Endothelial cell of umbilical vein (primary cell): Measurements from ENCODE around the gene PLPPR3.
A peak's percentile ranks its signal among the peaks of the same experiment; 100 is the strongest.

Experiments used
- CTCF ChIP-seq, 2 donors: IDR thresholded peaks; 1 replicate in 1 of 2; 2 replicates in 1 of 2; pipeline ENCODE4 v1.5.1; 2011; ENCODE audit warnings: low read length in 2 of 2, mild to moderate bottlenecking in 2 of 2, moderate library complexity in 2 of 2, control low read depth in 1 of 2, inconsistent platforms in 1 of 2, low read depth in 1 of 2; ENCODE audit not compliant: insufficient read depth in 1 of 2; ENCODE audit errors: extremely low read depth in 1 of 2
- EZH2 ChIP-seq: IDR thresholded peaks from 2 replicates; pipeline ENCODE4 v1.6.1; 2012; ENCODE audit warnings: borderline replicate concordance, low read depth, mild to moderate bottlenecking, moderate library complexity, low read length, inconsistent platforms; ENCODE audit not compliant: severe bottlenecking
- FOS ChIP-seq: IDR thresholded peaks from 2 replicates; pipeline ENCODE4 v1.6.1; 2011; ENCODE audit warnings: mild to moderate bottlenecking, low read length, moderate library complexity, borderline replicate concordance; ENCODE audit not compliant: insufficient read depth
- JUN ChIP-seq: IDR thresholded peaks from 2 replicates; pipeline ENCODE4 v1.6.1; 2011; ENCODE audit warnings: borderline replicate concordance, low read depth; ENCODE audit not compliant: insufficient read length, insufficient read depth
- MAX ChIP-seq: IDR thresholded peaks from 2 replicates; pipeline ENCODE4 v1.6.1; 2011; ENCODE audit not compliant: insufficient read depth, insufficient read length
- POLR2A ChIP-seq: IDR thresholded peaks from 2 replicates; pipeline ENCODE4 v1.6.1; 2012; ENCODE audit warnings: low read depth, mild to moderate bottlenecking, control low read depth, low read length
- POLR2AphosphoS5 ChIP-seq: IDR thresholded peaks from 2 replicates; pipeline ENCODE4 v1.6.1; 2012; ENCODE audit warnings: low read depth, mild to moderate bottlenecking, control low read depth, low read length, moderate library complexity; ENCODE audit not compliant: insufficient read depth

- TF ChIP-seq JUN (no peak), CTCF (IDR thresholded peaks at IDR 0.05; ENCODE audit: extremely low read depth in 1 of 2, insufficient read depth in 1 of 2, low read depth in 1 of 2, low read length in 2 of 2) (no peak), EZH2 (no peak), POLR2AphosphoS5 (peak; percentile 23), POLR2A (no peak), MAX (no peak), FOS (no peak)
Measured at GRCh38 chr19:798415-799075, 23.2 kb downstream of the PLPPR3 start.
